HUES6 (cell line): ENCODE data around the gene GDF2.

Experiments used
- H3K27ac ChIP-seq: 2 replicates; pipeline ENCODE4 v1.7.0; 2013; ENCODE audit warnings: low read depth, mild to moderate bottlenecking, low read length, inconsistent platforms
- H3K27me3 ChIP-seq: 2 replicates; pipeline ENCODE4 v1.6.1; 2013; ENCODE audit warnings: low read length; ENCODE audit not compliant: control insufficient read depth, insufficient read depth
- H3K36me3 ChIP-seq: 2 replicates; pipeline ENCODE4 v1.6.1; 2013; ENCODE audit warnings: low read length; ENCODE audit not compliant: control insufficient read depth, insufficient read depth
- H3K4me1 ChIP-seq: 2 replicates; pipeline ENCODE4 v1.6.1; 2013; ENCODE audit warnings: low read length; ENCODE audit not compliant: control insufficient read depth, insufficient read depth
- H3K4me3 ChIP-seq: 2 replicates; pipeline ENCODE4 v1.5.1; 2013; ENCODE audit warnings: low read depth, low read length
- H3K9ac ChIP-seq: one replicate; pipeline ENCODE4 v1.6.1; 2013; ENCODE audit warnings: mild to moderate bottlenecking, low read length
- H3K9me3 ChIP-seq: 2 replicates; pipeline ENCODE4 v1.6.1; 2013; ENCODE audit warnings: low read depth, low read length; ENCODE audit not compliant: control insufficient read depth, insufficient read depth

GDF2 gene

DNA sequence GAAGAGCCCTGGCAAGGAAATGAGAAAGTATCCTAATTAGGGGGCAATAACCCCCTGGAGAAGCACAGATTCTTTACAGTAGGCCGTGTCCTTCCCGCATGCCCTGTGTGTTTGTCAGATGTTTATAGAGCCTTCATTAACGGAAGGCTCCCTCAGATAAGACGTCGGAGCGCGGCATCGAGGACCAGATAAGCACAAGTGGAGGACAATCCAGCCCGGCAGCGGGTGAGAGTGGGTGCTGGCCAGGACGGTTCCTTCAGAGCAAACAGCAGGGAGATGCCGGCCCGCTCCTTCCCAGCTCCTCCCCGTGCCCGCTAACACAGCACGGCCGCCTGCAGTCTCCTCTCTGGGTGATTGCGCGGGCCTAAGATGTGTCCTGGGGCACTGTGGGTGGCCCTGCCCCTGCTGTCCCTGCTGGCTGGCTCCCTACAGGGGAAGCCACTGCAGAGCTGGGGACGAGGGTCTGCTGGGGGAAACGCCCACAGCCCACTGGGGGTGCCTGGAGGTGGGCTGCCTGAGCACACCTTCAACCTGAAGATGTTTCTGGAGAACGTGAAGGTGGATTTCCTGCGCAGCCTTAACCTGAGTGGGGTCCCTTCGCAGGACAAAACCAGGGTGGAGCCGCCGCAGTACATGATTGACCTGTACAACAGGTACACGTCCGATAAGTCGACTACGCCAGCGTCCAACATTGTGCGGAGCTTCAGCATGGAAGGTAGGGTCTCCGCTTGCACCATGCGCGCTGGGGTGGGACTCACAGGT lies at the start of gene GDF2:
TSS of gene GDF2 (plus strand) at position 155 of the 762 bp plus-strand sequence. CDS start at position 370, 215 bp downstream.
- H3K9ac ChIP-seq: no peak within 1 kb of the TSS
- no peaks in the 10 kb centered on the region for H3K4me1 ChIP-seq

DNA sequence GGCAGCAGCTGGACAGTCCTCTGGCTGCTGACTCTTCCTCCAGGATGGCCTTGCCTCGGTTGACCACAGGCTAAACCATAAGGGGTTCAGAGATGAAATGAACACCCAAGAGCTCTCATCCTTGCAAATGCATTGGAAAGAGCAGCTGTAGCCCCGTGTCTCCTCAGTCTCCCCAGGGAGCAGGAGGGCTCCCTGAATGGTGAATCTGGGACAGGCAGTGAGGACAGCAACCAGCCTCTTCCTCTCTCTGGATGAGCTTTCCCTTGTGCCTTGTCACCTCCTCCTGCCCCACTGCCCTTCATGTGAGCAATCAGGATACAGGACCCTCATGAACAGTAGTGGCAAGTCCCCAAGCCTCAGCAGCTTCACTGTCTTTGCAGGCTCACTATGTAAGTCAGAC lies 46.2 kb upstream of the GDF2 start:
- Histone ChIP-seq H3K4me1 (peaks cover 9% of the 10 kb centered on the region; the same call in 1 of the 2 replicates), H3K36me3 (no peaks in the 10 kb centered on the region), H3K4me3 (no peak overlapping the region), H3K27me3 (no peaks in the 10 kb centered on the region), H3K27ac (no peak overlapping the region), H3K9ac (no peak overlapping the region), H3K9me3 (peaks cover 2% of the 10 kb centered on the region; the same call in 1 of the 2 replicates)

More for the DNA sequence above, at the start of gene GDF2:
- H3K4me3 ChIP-seq: no peak within 1 kb of the TSS
- no peaks in the 10 kb centered on the region for H3K27me3 ChIP-seq
- no peaks in the 10 kb centered on the region for H3K36me3 ChIP-seq
- H3K27ac ChIP-seq: no peak within 1 kb of the TSS
- H3K9me3 ChIP-seq: no peaks in the 10 kb centered on the region

DNA sequence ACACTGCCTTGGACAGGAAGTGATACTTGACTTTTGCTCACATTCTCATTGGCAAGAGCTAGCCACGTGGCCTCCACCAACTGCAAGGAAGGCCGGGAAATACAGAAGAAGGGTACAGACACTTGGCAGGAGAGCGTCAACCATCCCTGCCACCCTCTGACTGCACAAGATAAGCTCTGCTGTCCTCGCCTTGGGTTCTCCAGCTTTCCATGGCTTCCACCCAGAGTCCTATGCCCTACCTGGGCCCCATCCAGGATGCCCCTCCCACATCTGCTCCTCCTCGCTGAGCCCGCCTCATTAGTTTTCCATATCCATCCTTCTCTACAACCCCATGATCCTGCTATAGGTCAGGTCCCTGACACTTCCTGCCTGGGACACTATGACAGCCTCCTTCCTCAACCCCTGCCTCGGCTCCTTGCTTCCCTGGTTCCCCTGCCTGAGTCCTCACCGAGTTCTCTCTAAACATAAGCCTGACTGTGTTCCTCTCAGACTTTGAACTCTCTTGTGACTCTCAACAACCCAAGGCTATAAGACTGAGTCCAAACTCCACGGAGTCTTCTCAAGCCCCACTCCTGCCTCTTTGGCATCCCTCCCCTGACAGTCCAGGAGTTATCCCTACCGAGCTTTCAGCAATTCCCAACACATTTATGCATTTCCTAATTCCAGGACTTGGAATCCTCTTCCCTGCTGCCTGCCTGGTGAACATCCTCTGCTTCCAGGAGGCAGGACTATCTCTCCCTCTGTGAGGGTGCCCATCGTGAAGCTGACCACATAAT lies 45.5 kb upstream of the GDF2 start:
- no peak overlapping the region for H3K9ac ChIP-seq
- no peaks in the 10 kb centered on the region for H3K36me3 ChIP-seq
- H3K4me1 ChIP-seq: peaks cover 9% of the 10 kb centered on the region; the same call in 1 of the 2 replicates
- H3K27me3 ChIP-seq: no peaks in the 10 kb centered on the region
- H3K27ac ChIP-seq: no peak overlapping the region
- no peak overlapping the region for H3K4me3 ChIP-seq
- peaks cover 2% of the 10 kb centered on the region; the same call in 1 of the 2 replicates for H3K9me3 ChIP-seq

DNA sequence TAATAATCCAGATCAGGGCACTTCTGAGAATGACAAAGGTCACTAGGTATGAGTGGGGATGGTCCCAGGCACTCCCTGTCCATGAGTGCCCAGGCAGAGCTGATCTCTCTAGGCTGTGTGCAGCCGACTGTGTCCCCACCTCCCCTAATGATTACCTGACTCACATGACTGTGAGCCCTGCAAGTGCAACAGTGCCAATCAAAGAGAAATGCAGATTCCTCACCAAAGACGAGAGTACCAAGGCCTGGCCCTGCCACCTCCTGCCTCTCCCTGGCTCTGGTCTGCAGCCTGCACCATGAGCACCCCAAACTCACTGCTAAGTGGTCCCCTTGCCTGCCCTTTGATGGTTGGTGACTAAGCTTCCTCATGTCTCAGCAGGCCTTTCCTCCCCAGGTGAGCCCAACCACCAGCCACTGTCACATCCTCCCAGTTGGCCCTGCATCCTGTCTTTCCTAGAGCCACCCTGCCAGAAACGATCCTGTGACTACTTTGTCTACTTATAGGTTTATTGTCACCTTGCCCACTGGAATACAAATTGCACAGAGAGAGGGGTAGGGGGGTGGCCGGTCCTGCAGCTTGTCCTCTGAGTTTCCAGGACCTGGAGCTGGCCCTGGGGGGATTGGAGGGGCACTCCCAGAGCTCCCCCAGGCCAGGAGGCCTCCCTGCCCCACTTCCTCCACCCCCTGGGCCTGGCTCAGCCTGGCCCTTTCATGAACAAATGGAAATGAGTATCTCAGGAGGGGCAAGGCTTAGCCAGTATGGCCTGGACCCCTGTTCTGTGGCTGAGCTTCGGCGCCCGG lies 44.7 kb upstream of the GDF2 start:
- no peaks in the 10 kb centered on the region for H3K27me3 ChIP-seq
- H3K27ac ChIP-seq: no peak overlapping the region
- H3K9ac ChIP-seq: no peak overlapping the region
- peaks cover 2% of the 10 kb centered on the region; the same call in 1 of the 2 replicates for H3K9me3 ChIP-seq
- peaks cover 9% of the 10 kb centered on the region; the same call in 1 of the 2 replicates for H3K4me1 ChIP-seq
- no peak overlapping the region for H3K4me3 ChIP-seq
- no peaks in the 10 kb centered on the region for H3K36me3 ChIP-seq

DNA sequence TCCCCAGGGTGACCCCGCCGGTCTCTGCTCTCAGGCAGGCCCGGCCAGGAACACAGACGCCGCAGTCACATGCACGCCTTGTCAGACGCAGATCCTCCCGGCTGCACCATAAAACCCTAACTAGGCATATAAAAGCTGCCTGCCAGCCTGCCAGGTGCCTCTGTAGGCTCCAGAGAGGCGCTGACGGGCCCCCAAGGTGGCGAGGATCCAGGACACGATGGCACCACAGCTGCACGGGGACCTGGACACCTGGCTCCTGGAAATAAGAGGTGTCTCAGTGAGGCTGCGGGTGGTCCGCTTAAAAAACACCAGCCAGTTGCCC lies 44.1 kb upstream of the GDF2 start:
- H3K9ac ChIP-seq: no peak overlapping the region
- no peaks in the 10 kb centered on the region; the same call in 1 of the 2 replicates for H3K27me3 ChIP-seq
- no peak overlapping the region for H3K27ac ChIP-seq
- peaks cover 2% of the 10 kb centered on the region; the same call in 1 of the 2 replicates for H3K9me3 ChIP-seq
- H3K4me3 ChIP-seq: no peak overlapping the region
- peaks cover 9% of the 10 kb centered on the region; the same call in 1 of the 2 replicates for H3K4me1 ChIP-seq
- H3K36me3 ChIP-seq: no peaks in the 10 kb centered on the region

DNA sequence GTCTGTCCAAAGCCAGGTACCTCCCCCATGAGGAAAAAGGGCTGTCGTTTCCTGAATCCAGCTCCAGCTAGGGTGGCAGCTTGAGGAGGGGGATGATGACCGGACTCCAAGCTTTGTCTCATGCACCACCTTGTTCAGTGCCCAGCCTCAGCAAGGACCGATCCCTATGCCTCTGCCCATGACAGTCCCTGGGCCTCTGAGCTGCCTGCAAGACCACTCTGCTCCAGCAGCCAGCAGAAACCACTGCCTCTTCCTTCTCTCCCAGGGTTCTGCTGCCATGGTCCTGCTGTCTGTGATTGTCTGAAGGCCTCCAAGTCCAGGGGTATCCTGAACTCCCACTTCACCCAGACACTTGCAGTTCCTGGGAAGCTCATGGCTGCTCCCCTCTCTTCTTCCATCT lies 43.5 kb upstream of the GDF2 start:
- Histone ChIP-seq H3K27me3 (no peaks in the 10 kb centered on the region; the same call in 1 of the 2 replicates), H3K4me3 (no peak overlapping the region), H3K27ac (no peak overlapping the region), H3K36me3 (no peaks in the 10 kb centered on the region), H3K4me1 (peaks cover 9% of the 10 kb centered on the region; the same call in 1 of the 2 replicates), H3K9me3 (no peaks in the 10 kb centered on the region), H3K9ac (no peak overlapping the region)

DNA sequence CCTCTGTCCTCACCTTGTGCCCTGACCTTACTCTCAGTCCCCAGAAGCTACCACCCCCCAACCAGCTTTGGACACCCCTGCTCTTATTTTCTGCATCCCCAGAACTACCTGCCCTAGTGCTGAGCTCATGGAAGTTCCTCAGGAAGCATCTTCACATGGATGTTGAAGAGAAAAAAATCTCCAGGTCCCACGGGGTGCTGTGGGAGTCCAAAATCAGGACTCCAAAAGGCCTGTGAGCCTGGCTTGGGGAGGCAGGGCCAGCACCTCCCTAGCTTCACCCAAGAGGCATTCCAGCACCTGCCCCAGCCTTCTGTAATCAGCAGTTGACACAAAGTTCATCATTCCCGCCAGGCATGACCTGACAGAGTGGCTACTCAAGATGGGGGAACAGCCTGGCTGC lies 43.0 kb upstream of the GDF2 start:
- no peak overlapping the region for H3K27ac ChIP-seq
- H3K4me3 ChIP-seq: no peak overlapping the region
- no peak overlapping the region for H3K9ac ChIP-seq
- no peaks in the 10 kb centered on the region; the same call in 1 of the 2 replicates for H3K27me3 ChIP-seq
- H3K9me3 ChIP-seq: no peaks in the 10 kb centered on the region
- H3K36me3 ChIP-seq: no peaks in the 10 kb centered on the region
- peaks cover 9% of the 10 kb centered on the region; the same call in 1 of the 2 replicates for H3K4me1 ChIP-seq

DNA sequence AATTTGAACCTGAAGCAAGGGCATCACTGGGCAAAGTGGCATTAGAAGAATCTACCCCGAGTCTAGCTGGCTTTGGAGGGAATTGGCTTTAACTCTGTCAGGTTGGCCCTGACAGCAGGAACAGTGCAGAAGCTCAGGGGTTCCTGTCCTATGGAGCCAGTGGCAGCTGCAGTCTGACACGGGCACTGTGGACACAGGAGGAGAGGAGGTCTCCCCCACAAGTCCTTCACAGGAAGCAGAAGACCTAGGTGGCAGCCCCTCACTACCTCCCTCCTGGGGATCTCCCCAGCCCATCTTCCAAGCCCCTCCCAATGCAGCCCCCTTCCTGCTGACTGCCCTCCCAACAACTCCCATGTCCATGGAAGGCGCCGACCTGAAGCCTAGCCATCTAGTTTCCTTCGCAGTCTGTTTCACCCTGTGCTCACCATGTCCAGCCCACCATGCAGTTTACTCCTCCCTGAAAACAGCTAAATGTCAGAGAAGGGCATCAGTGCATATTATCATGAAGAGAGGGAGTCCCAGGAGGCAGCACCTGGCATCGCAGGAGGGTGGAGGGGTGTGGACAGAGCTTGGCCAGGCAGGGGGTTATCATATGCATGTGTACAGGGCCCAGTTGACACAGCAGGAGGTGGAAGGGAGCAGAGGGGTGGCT lies 40.1 kb upstream of the GDF2 start:
- H3K27ac ChIP-seq: no peak overlapping the region
- no peak overlapping the region for H3K9ac ChIP-seq
- no peak overlapping the region for H3K4me3 ChIP-seq
- H3K27me3 ChIP-seq: peaks cover 9% of the 10 kb centered on the region; the same call in 1 of the 2 replicates
- peaks cover 9% of the 10 kb centered on the region; the same call in 1 of the 2 replicates for H3K4me1 ChIP-seq
- no peaks in the 10 kb centered on the region for H3K9me3 ChIP-seq
- no peaks in the 10 kb centered on the region for H3K36me3 ChIP-seq

DNA sequence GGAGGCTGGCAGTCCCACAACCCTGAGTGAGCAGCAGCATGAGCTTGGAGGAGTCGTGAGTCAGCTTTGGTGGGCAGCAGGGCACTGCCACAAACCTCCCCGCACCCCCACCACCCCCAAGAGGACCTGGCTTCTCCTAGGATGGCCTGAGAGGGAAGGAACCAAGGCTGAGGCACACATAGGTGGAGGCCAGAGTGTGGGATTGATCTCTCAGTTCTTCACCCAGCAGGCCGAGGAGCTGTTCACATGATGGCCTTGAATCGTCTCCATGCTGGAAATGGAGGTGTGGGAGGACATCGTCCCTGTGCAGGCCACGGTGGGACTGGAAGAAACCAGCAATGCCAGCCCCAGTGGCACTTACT lies 39.6 kb upstream of the GDF2 start:
- Histone ChIP-seq H3K4me3 (no peak overlapping the region), H3K9ac (no peak overlapping the region), H3K27me3 (peaks cover 9% of the 10 kb centered on the region; the same call in 1 of the 2 replicates), H3K36me3 (no peaks in the 10 kb centered on the region), H3K4me1 (peaks cover 5% of the 10 kb centered on the region; the same call in 1 of the 2 replicates), H3K27ac (no peak overlapping the region), H3K9me3 (no peaks in the 10 kb centered on the region)

DNA sequence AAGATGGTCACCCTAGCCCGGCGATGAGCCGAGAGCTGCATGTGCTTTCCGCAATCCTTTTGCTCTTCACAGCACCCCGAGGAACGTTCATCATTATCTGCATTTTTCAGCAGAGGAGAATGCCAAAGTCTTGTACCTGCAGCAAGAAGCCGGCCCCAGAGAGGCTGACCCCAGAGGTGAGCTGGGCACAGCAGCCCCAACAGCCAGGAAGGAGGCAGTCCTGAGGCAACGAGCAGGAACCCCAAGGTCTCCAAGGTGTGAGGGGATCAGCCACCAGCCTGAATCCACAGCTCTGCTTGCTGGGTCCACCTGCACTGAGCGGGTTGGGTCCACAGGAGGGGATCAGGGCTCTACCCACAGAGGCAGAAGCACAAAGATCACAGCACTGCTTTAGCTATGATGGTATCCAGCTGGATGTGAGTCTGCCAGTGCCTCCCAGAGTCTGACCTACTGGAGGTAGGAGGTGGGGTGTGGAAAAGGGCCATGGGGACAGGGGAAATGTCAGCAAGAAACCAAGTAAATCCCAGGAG lies 39.1 kb upstream of the GDF2 start:
- no peak overlapping the region for H3K4me3 ChIP-seq
- no peaks in the 10 kb centered on the region for H3K9me3 ChIP-seq
- H3K36me3 ChIP-seq: no peaks in the 10 kb centered on the region
- peaks cover 9% of the 10 kb centered on the region; the same call in 1 of the 2 replicates for H3K27me3 ChIP-seq
- no peak overlapping the region for H3K27ac ChIP-seq
- no peak overlapping the region for H3K9ac ChIP-seq
- H3K4me1 ChIP-seq: no peaks in the 10 kb centered on the region
